H1 (cell line): Measurements from ENCODE around the gene TMEM204. TPM values are rescaled to one million over a fixed set of nuclear protein-coding genes. Genes with fewer than 3 reads are reported as not detected.

Source experiments
- ATF3 ChIP-seq: IDR thresholded peaks from 2 replicates; pipeline ENCODE4 v1.6.1; 2011; ENCODE audit warnings: low read depth, mild to moderate bottlenecking, low read length; ENCODE audit not compliant: insufficient read depth
- CHD7 ChIP-seq: fragments of 300-600 bp; sonication (generic); IDR thresholded peaks from 2 replicates; pipeline ENCODE4 v1.7.1; 2012; ENCODE audit warnings: low read length, moderate library complexity, mild to moderate bottlenecking, inconsistent platforms; ENCODE audit not compliant: insufficient replicate concordance
- CTCF ChIP-seq, 3 experiments: IDR thresholded peaks; 1 replicate in 2 of 3; 2 replicates in 1 of 3; pipeline versions ENCODE4 v1.5.1 to v1.6.1; 2011; ENCODE audit warnings: low read length in 3 of 3, mild to moderate bottlenecking in 3 of 3, inconsistent platforms in 2 of 3, low read depth in 1 of 3, moderate library complexity in 1 of 3; ENCODE audit not compliant: insufficient read depth in 1 of 3; ENCODE audit errors: control extremely low read depth in 1 of 3
- FOSL1 ChIP-seq: IDR thresholded peaks from 2 replicates; pipeline ENCODE4 v1.6.1; 2011; ENCODE audit warnings: mild to moderate bottlenecking, low read depth, low read length, moderate library complexity; ENCODE audit not compliant: insufficient read depth
- HDAC2 ChIP-seq, 2 experiments: fragments of 300-600 bp in 1 of 2; sonication (generic) in 1 of 2; IDR thresholded peaks; 2 replicates each; pipeline ENCODE4 v1.6.1; 2011 to 2012; ENCODE audit warnings: low read depth in 2 of 2, low read length in 2 of 2, mild to moderate bottlenecking in 2 of 2, moderate library complexity in 2 of 2, borderline replicate concordance in 1 of 2, inconsistent platforms in 1 of 2
- TEAD4 ChIP-seq: IDR thresholded peaks from 2 replicates; pipeline ENCODE4 v1.6.1; 2012; ENCODE audit warnings: low read depth, low read length, inconsistent platforms, mixed read lengths
- polyA plus RNA-seq, 7 experiments: library from polyadenylated mRNA; depleted of rRNA in 3 of 7; stranded (reverse) in 5 of 7; unstranded in 2 of 7; fragments of >200 nt in 5 of 7; fragments of 200-250 nt in 2 of 7; gene quantifications; 1 replicate in 5 of 7; 2 replicates in 1 of 7; 4 replicates in 1 of 7; pipeline versions ENCODE4 v1.2.1 to v1.2.3, GENCODE V29; 2011 to 2013; ENCODE audit warnings: missing spikeins in 2 of 7, mixed read lengths in 2 of 7
- total RNA-seq: library from RNA; stranded (reverse); fragmentation: NEBNext Ultra II Directional; extraction: Animal tissue kit (Norgen Biotek cat#: 25700); gene quantifications from 2 replicates; pipeline ENCODE4 v1.2.1, GENCODE V29; 2021

TMEM204 gene
- total and polyA plus RNA-seq, 2 of the 8 experiments (the other 6 are each of a cell fraction or from before 2014, with no cell fraction given) = not detected

- no peak for TF ChIP-seq CHD7
- TF ChIP-seq CTCF (IDR thresholded peaks at IDR 0.05; ENCODE audit: control extremely low read depth in 1 of 3, insufficient read depth in 1 of 3, low read depth in 1 of 3, low read length in 3 of 3) = no peak
- no peak for TF ChIP-seq ATF3
- no peak for TF ChIP-seq TEAD4
- TF ChIP-seq FOSL1 = no peak
- no peak for TF ChIP-seq HDAC2 (IDR thresholded peaks at IDR 0.05; ENCODE audit: borderline replicate concordance in 1 of 2, low read depth in 2 of 2, low read length in 2 of 2)
Observed at GRCh38 chr16:1506494-1507213, 26.8 kb upstream of the TMEM204 start (continued).
